Measurements from ENCODE around the gene MGAT5.

MGAT5 gene

GRCh38 chr2:134420259-134420658, 166.4 kb downstream of the MGAT5 start:
- no peaks in the 10 kb centered on the region for H3K9me3 Mint-ChIP-seq
- ATAC-seq (no peak), DNase-seq (no peak)
- H3K27ac Mint-ChIP-seq: no peak overlapping the region
- H3K4me1 Mint-ChIP-seq: peaks cover 7% of the 10 kb centered on the region
- no peak overlapping the region for H3K4me3 Mint-ChIP-seq
- no peaks in the 10 kb centered on the region for H3K27me3 Mint-ChIP-seq

GRCh38 chr2:134420920-134421319, 167.0 kb downstream of the MGAT5 start:
- no peaks in the 10 kb centered on the region for H3K27me3 Mint-ChIP-seq
- DNase-seq (no peak), ATAC-seq (no peak)
- H3K27ac Mint-ChIP-seq: no peak overlapping the region
- H3K9me3 Mint-ChIP-seq: no peaks in the 10 kb centered on the region
- H3K4me1 Mint-ChIP-seq: peaks cover 7% of the 10 kb centered on the region
- no peak overlapping the region for H3K4me3 Mint-ChIP-seq

DNA sequence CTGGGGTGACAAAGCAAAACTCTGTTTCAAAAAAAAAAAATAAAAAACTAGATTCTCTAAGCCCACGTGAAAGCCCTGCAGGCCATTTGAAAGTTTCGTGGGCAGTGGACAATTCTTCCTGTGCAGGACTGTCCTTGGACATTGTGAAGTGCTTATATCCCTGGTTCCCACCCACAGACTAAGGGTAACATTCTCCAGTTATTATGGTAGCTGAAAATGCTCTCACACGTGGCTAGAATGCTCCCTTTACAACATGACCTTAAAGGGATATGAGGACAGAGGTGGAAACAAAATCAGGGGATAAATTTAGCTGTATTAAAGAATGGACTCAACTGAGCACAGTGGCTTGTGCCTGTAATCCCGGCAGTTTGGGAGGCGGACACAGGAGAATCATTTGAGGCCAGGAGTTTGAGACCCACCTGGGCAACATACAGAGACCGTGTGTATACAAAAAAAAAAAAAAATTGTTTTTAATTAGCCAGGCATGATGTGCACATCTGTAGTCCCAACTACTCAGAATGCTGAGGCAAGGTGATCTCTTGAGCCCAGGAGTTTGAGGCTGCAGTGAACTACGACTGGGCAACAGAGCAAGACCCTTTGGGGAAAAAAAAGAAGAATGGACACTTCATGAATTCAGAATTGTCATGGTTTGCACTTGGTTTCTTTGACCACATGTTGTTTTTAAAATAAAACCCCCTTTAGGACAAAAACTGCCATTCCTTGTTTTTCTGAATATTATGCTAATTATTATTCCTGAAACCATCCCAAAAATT, 167.9 kb downstream of the MGAT5 start:
- DNase-seq (no peak), ATAC-seq (no peak)
- no peaks in the 10 kb centered on the region for H3K27me3 Mint-ChIP-seq
- peak overlapping the region in 1 of 2 donors; percentile 54 for H3K27ac Mint-ChIP-seq
- H3K4me3 Mint-ChIP-seq: no peak overlapping the region
- no peaks in the 10 kb centered on the region for H3K9me3 Mint-ChIP-seq
- H3K4me1 Mint-ChIP-seq: peaks cover 7% of the 10 kb centered on the region

GRCh38 chr2:134425724-134426496, 172.0 kb downstream of the MGAT5 start:
- H3K27me3 Mint-ChIP-seq: no peaks in the 10 kb centered on the region
- no peak overlapping the region for H3K4me3 Mint-ChIP-seq
- DNase-seq: no peak

GRCh38 chr2:134426721-134427120, 172.8 kb downstream of the MGAT5 start:
- ATAC-seq (no peak), DNase-seq (no peak)
- no peaks in the 10 kb centered on the region for H3K9me3 Mint-ChIP-seq
- no peak overlapping the region for H3K4me3 Mint-ChIP-seq
- no peaks in the 10 kb centered on the region for H3K27me3 Mint-ChIP-seq
- no peak overlapping the region for H3K27ac Mint-ChIP-seq
- H3K4me1 Mint-ChIP-seq: no peaks in the 10 kb centered on the region

More at GRCh38 chr2:134425724-134426496, 172.0 kb downstream of the MGAT5 start:
- Mint-ChIP-seq H3K27ac (peak overlapping the region in 1 of 2 donors; percentile 77), H3K4me1 (no peaks in the 10 kb centered on the region), H3K9me3 (no peaks in the 10 kb centered on the region)
- ATAC-seq: no peak

- ATAC-seq (no peak), DNase-seq (no peak)
- H3K4me3 Mint-ChIP-seq: no peak overlapping the region
- H3K27me3 Mint-ChIP-seq: no peaks in the 10 kb centered on the region
- H3K27ac Mint-ChIP-seq: no peak overlapping the region
- no peaks in the 10 kb centered on the region for H3K9me3 Mint-ChIP-seq
- no peaks in the 10 kb centered on the region for H3K4me1 Mint-ChIP-seq
Measured at GRCh38 chr2:134429886-134430285, 176.0 kb downstream of the MGAT5 start.

DNA sequence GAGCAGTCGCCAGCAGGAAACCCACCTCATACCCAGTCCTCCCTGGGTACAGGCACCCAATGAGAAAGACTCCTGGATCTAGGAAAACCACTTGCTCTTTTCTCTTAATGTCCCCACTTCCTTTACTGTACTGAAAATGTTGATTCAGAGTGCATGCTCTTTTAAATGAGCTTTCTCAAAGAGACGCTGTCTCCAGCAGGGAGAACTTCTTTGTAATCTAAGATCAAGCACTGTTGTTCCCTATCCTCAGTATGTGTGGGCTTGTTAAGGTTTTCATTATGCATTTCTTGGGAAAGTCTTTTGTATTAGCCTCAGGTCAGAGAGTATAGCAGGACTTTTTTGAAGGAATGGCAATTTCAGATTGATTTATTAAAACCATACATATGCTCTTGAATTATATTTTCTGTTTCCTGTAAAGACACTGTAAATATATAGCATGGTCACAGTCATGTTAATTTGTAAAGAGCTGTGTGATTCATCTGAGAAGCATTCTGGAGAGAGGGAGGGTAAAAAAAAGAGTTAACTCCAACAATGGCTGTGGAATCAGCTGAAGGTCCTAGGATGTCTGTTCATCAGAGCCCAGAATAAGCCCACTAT, 178.1 kb downstream of the MGAT5 start:
- Mint-ChIP-seq H3K27me3 (no peaks in the 10 kb centered on the region), H3K9me3 (no peaks in the 10 kb centered on the region), H3K4me1 (no peaks in the 10 kb centered on the region), H3K27ac (no peak overlapping the region), H3K4me3 (no peak overlapping the region)
- ATAC-seq (no peak), DNase-seq (no peak)

- DNase-seq (no peak), ATAC-seq (no peak)
- Mint-ChIP-seq H3K4me3 (no peak overlapping the region), H3K27ac (no peak overlapping the region), H3K27me3 (no peaks in the 10 kb centered on the region), H3K4me1 (no peaks in the 10 kb centered on the region), H3K9me3 (no peaks in the 10 kb centered on the region)
Measured at GRCh38 chr2:134432435-134432883, 178.6 kb downstream of the MGAT5 start.

DNA sequence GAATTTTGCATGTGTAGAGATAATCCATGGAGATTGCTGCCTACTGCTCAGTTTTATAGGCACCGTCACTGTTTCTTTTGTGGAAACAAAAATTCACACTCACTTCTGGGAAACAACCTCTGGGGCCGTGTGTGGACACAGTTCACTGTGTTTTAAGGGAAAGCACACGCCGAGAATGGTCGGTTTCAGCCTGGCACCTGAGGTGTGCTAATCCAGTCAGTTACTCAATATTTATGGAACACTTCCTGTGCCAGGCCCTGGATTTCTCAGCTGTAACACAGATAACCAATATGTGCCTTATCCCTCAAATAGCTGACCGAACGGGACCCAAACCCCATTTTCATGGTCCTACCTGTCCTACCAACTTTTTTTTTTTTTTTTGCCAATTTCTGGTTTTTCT, 179.6 kb downstream of the MGAT5 start:
- ATAC-seq: no peak
- H3K27ac Mint-ChIP-seq: peak overlapping the region in 1 of 2 donors; percentile 61
- H3K4me1 Mint-ChIP-seq: no peaks in the 10 kb centered on the region

DNA sequence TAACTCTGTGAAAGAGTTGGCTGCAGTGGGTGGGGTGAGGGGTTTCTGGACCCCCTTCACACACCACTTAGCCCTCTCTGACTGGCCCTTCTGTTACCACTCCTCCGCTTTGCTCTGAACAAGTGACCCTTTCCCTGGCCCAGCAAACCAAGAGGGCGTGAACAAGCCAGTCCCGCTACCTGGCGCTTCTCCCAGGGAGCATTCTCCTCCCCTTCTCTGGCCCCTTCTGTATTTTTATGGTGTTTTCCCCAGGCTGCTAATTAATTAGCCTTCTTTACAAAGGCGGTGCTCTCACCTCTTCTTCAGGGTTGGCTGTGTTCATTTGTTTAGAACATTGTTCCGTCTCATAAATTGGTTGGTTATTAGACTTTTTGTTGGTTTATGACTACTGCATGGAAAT, 180.1 kb downstream of the MGAT5 start:
- H3K27ac Mint-ChIP-seq: peak overlapping the region; percentile 23 to 61
- ATAC-seq (no peak), DNase-seq (no peak)
- H3K4me1 Mint-ChIP-seq: no peaks in the 10 kb centered on the region
- H3K9me3 Mint-ChIP-seq: no peaks in the 10 kb centered on the region
- H3K27me3 Mint-ChIP-seq: no peaks in the 10 kb centered on the region
- H3K4me3 Mint-ChIP-seq: no peak overlapping the region

More for the DNA sequence above, 179.6 kb downstream of the MGAT5 start:
- Mint-ChIP-seq H3K9me3 (no peaks in the 10 kb centered on the region), H3K27me3 (no peaks in the 10 kb centered on the region), H3K4me3 (no peak overlapping the region)
- DNase-seq: no peak

GRCh38 chr2:134435505-134435904, 181.6 kb downstream of the MGAT5 start:
- H3K9me3 Mint-ChIP-seq: no peaks in the 10 kb centered on the region
- H3K27ac Mint-ChIP-seq: peak overlapping the region in 1 of 2 donors; percentile 22
- no peak overlapping the region for H3K4me3 Mint-ChIP-seq
- DNase-seq (no peak), ATAC-seq (no peak)
- no peaks in the 10 kb centered on the region for H3K4me1 Mint-ChIP-seq
- no peaks in the 10 kb centered on the region for H3K27me3 Mint-ChIP-seq

DNA sequence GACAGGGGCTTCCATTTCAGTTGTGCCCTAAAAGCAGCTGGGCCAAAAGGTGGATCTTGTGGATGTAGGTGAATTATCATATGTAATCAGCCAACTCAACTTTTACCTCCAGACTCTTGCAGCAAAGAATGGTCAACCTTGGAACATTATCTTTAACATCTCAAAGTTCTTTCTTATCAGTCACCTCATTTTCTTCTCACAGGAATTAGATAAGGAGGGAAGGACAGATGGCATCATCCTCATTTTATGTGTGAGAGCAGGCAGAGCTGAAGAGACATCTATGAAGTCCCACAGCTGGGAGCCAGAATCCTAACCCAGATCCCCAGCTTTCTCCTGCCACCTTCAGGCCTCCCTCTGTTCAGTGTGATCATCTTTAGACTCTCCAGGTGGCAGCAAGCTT, 182.1 kb downstream of the MGAT5 start:
- Mint-ChIP-seq H3K27ac (peak overlapping the region in 1 of 2 donors; percentile 22), H3K4me3 (no peak overlapping the region), H3K27me3 (no peaks in the 10 kb centered on the region), H3K4me1 (no peaks in the 10 kb centered on the region), H3K9me3 (no peaks in the 10 kb centered on the region)
- DNase-seq: no peak
- ATAC-seq: no peak

DNA sequence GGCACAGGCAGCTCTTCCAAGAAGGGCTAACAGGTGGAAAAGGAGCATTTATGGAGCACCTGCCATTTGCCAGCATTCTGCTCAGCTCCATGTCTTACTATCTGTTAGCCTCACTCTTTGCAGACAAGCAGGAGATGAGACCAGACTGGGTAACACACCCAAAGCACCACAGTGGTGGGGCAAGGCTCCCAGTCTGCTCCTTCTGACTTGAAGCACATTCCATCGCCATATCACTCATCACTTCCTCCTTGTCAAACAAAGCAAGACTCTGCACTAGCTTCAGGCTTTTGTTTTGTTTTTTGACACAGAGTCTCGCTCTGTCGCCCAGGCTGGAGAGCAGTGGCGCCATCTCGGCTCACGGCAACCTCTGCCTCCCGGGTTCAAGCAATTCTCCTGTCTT, 182.8 kb downstream of the MGAT5 start:
- no peak for DNase-seq
- no peak overlapping the region for H3K4me3 Mint-ChIP-seq
- ATAC-seq: no peak

DNA sequence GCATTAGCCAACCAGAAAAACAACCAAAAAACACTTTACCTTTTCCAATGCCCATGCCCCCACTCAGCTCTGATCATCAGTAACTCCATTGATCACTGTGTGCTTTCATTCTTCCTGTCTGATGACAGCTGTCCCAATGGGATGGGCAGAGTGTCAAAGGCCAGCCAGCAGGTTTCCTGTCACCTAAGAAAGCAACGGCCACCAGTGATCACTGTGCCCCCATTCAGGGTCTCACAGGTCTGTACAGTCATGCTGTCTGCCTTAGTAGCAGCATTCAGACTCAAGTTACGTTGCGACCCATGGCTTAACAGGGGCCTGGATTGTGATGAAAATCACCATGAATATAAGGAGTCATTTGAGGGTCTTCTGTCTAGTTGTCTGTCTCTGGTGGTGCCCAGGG, 184.5 kb downstream of the MGAT5 start:
- Mint-ChIP-seq H3K27ac (peak overlapping the region in 1 of 2 donors; percentile 62), H3K27me3 (no peaks in the 10 kb centered on the region), H3K4me1 (no peaks in the 10 kb centered on the region), H3K4me3 (no peak overlapping the region), H3K9me3 (no peaks in the 10 kb centered on the region)
- ATAC-seq: no peak
- DNase-seq: no peak

More for the DNA sequence above, 182.8 kb downstream of the MGAT5 start:
- Mint-ChIP-seq H3K27ac (no peak overlapping the region), H3K4me1 (no peaks in the 10 kb centered on the region), H3K27me3 (no peaks in the 10 kb centered on the region), H3K9me3 (no peaks in the 10 kb centered on the region)

- no peaks in the 10 kb centered on the region for H3K9me3 Mint-ChIP-seq
- no peaks in the 10 kb centered on the region for H3K27me3 Mint-ChIP-seq
- no peak for DNase-seq
- no peaks in the 10 kb centered on the region for H3K4me1 Mint-ChIP-seq
- no peak overlapping the region for H3K4me3 Mint-ChIP-seq
- no peak for ATAC-seq
- peak overlapping the region in 1 of 2 donors; percentile 88 for H3K27ac Mint-ChIP-seq
Measured at GRCh38 chr2:134440336-134440909, 186.6 kb downstream of the MGAT5 start.

Measured in stimulated activated naive CD8-positive, alpha-beta T cell treated with anti-CD3 and anti-CD28 coated beads, Interleukin-15, amount 100 ng/mL, for 72 hours (primary cell).